SH-SY5Y (cell line): Measurements from ENCODE around the gene CNTFR.

Experiments used
- GATA2 ChIP-seq: IDR thresholded peaks from 2 replicates; pipeline ENCODE4 v1.6.1; 2011; ENCODE audit warnings: mild to moderate bottlenecking, low read depth, low read length
- GATA3 ChIP-seq: IDR thresholded peaks from 2 replicates; pipeline ENCODE4 v1.6.1; 2011; ENCODE audit warnings: low read depth, mild to moderate bottlenecking, low read length, moderate library complexity

DNA sequence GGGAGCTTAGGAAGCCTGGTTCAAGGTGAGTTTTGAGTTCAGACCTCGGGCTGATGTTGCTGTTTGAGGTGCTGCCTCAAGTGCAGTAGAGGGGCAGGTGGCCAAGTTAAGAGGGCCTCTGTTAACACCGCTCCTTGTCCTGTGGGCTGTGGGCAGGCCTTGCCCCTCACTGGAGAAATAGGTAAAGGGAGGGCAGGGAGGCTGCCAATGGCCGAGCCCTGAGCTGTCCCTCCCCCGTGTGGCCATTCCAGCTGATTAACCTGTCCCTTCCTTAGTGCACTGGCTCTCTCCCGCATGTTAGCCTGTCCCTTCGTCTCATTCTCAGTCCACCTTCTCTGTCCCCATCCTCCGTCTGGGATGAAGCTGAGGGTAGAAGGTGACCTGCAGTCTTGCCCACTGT is 21.4 kb downstream of the CNTFR start:
- TF ChIP-seq GATA2 (no peak), GATA3 (no peak)
